Measurements from ENCODE around the gene KRT7.
"Not testable (repeated sequence)": the region's sequence is repeated elsewhere in the genome, so short reads cannot be mapped to it uniquely, and the experiment has no call there.

The KRT7 gene

GRCh38 chr12:52233462-52234207 lies 592 bp downstream of the KRT7 start:
- Histone ChIP-seq H3K4me1 (ENCODE audit: control insufficient read depth, insufficient read depth, low read length, unreplicated experiment) (peaks cover 74% of the 10 kb centered on the region), H3K27me3 (ENCODE audit: insufficient read depth, low read length) (no peaks in the 10 kb centered on the region), H2AFZ (ENCODE audit: low read length, unreplicated experiment) (no peak overlapping the region), H3K36me3 (ENCODE audit: insufficient read depth, low read length) (no peaks in the 10 kb centered on the region), H3K79me2 (ENCODE audit: control insufficient read depth, insufficient read depth, low read length, unreplicated experiment) (no peaks in the 10 kb centered on the region), H3K27ac (ENCODE audit: low read depth, low read length) (peak overlapping the region; percentile 95; the same call in 1 of the 2 replicates), H3K4me3 (ENCODE audit: low read depth, low read length) (peak overlapping the region; percentile 63)

GRCh38 chr12:52234223-52234810 lies 1.3 kb downstream of the KRT7 start:
- H3K27ac ChIP-seq (ENCODE audit: low read depth, low read length): peak overlapping the region; percentile 95; the same call in 1 of the 2 replicates
- H3K27me3 ChIP-seq (ENCODE audit: insufficient read depth, low read length): no peaks in the 10 kb centered on the region
- H3K79me2 ChIP-seq (ENCODE audit: control insufficient read depth, insufficient read depth, low read length, unreplicated experiment): no peaks in the 10 kb centered on the region
- H3K36me3 ChIP-seq (ENCODE audit: insufficient read depth, low read length): no peaks in the 10 kb centered on the region
- no peak overlapping the region for H2AFZ ChIP-seq (ENCODE audit: low read length, unreplicated experiment)
- H3K4me1 ChIP-seq (ENCODE audit: control insufficient read depth, insufficient read depth, low read length, unreplicated experiment): peaks cover 74% of the 10 kb centered on the region
- H3K4me3 ChIP-seq (ENCODE audit: low read depth, low read length): peak overlapping the region; percentile 63

- H3K4me3 ChIP-seq (ENCODE audit: low read depth, low read length): peak overlapping the region; percentile 41; the same call in 1 of the 2 replicates
- no peaks in the 10 kb centered on the region for H3K36me3 ChIP-seq (ENCODE audit: insufficient read depth, low read length)
- peaks cover 70% of the 10 kb centered on the region for H3K4me1 ChIP-seq (ENCODE audit: control insufficient read depth, insufficient read depth, low read length, unreplicated experiment)
- H3K27me3 ChIP-seq (ENCODE audit: insufficient read depth, low read length): no peaks in the 10 kb centered on the region
- no peaks in the 10 kb centered on the region for H3K79me2 ChIP-seq (ENCODE audit: control insufficient read depth, insufficient read depth, low read length, unreplicated experiment)
- no peak overlapping the region for H2AFZ ChIP-seq (ENCODE audit: low read length, unreplicated experiment)
- peak overlapping the region; percentile 95 for H3K27ac ChIP-seq (ENCODE audit: low read depth, low read length)
These were observed 2.1 kb downstream of the KRT7 start for GRCh38 chr12:52235001-52235764.

- H3K36me3 ChIP-seq (ENCODE audit: insufficient read depth, low read length): no peaks in the 10 kb centered on the region
- H2AFZ ChIP-seq (ENCODE audit: low read length, unreplicated experiment): no peak overlapping the region
- peaks cover 64% of the 10 kb centered on the region for H3K4me1 ChIP-seq (ENCODE audit: control insufficient read depth, insufficient read depth, low read length, unreplicated experiment)
- no peaks in the 10 kb centered on the region for H3K79me2 ChIP-seq (ENCODE audit: control insufficient read depth, insufficient read depth, low read length, unreplicated experiment)
- H3K27me3 ChIP-seq (ENCODE audit: insufficient read depth, low read length): no peaks in the 10 kb centered on the region
- no peak overlapping the region for H3K4me3 ChIP-seq (ENCODE audit: low read depth, low read length)
- H3K27ac ChIP-seq (ENCODE audit: low read depth, low read length): peak overlapping the region; percentile 58
These were observed 2.8 kb downstream of the KRT7 start for GRCh38 chr12:52235822-52236361.

GRCh38 chr12:52236386-52237050 lies 3.5 kb downstream of the KRT7 start:
- H3K4me1 ChIP-seq (ENCODE audit: control insufficient read depth, insufficient read depth, low read length, unreplicated experiment): peaks cover 63% of the 10 kb centered on the region
- H3K79me2 ChIP-seq (ENCODE audit: control insufficient read depth, insufficient read depth, low read length, unreplicated experiment): no peaks in the 10 kb centered on the region

GRCh38 chr12:52238207-52238840 lies 5.3 kb downstream of the KRT7 start:
- H2AFZ ChIP-seq (ENCODE audit: low read length, unreplicated experiment): no peak overlapping the region
- H3K27ac ChIP-seq (ENCODE audit: low read depth, low read length): peak overlapping the region; percentile 43
- H3K36me3 ChIP-seq (ENCODE audit: insufficient read depth, low read length): no peaks in the 10 kb centered on the region
- no peaks in the 10 kb centered on the region for H3K79me2 ChIP-seq (ENCODE audit: control insufficient read depth, insufficient read depth, low read length, unreplicated experiment)
- H3K4me3 ChIP-seq (ENCODE audit: low read depth, low read length): no peak overlapping the region
- H3K27me3 ChIP-seq (ENCODE audit: insufficient read depth, low read length): no peaks in the 10 kb centered on the region
- peaks cover 65% of the 10 kb centered on the region for H3K4me1 ChIP-seq (ENCODE audit: control insufficient read depth, insufficient read depth, low read length, unreplicated experiment)

More at GRCh38 chr12:52236386-52237050, 3.5 kb downstream of the KRT7 start:
- no peaks in the 10 kb centered on the region for H3K27me3 ChIP-seq (ENCODE audit: insufficient read depth, low read length)
- no peak overlapping the region for H3K27ac ChIP-seq (ENCODE audit: low read depth, low read length)
- no peak overlapping the region for H2AFZ ChIP-seq (ENCODE audit: low read length, unreplicated experiment)
- H3K4me3 ChIP-seq (ENCODE audit: low read depth, low read length): no peak overlapping the region
- H3K36me3 ChIP-seq (ENCODE audit: insufficient read depth, low read length): no peaks in the 10 kb centered on the region

GRCh38 chr12:52238916-52239646 lies 6.0 kb downstream of the KRT7 start:
- Histone ChIP-seq H3K4me3 (ENCODE audit: low read depth, low read length) (no peak overlapping the region), H3K4me1 (ENCODE audit: control insufficient read depth, insufficient read depth, low read length, unreplicated experiment) (peaks cover 72% of the 10 kb centered on the region), H3K27me3 (ENCODE audit: insufficient read depth, low read length) (no peaks in the 10 kb centered on the region), H3K27ac (ENCODE audit: low read depth, low read length) (no peak overlapping the region), H3K79me2 (ENCODE audit: control insufficient read depth, insufficient read depth, low read length, unreplicated experiment) (no peaks in the 10 kb centered on the region), H3K36me3 (ENCODE audit: insufficient read depth, low read length) (no peaks in the 10 kb centered on the region), H2AFZ (ENCODE audit: low read length, unreplicated experiment) (no peak overlapping the region)

GRCh38 chr12:52239767-52240166 lies 6.7 kb downstream of the KRT7 start:
- H3K27ac ChIP-seq (ENCODE audit: low read depth, low read length): no peak overlapping the region; the same call in 1 of the 2 replicates
- H3K4me3 ChIP-seq (ENCODE audit: low read depth, low read length): no peak overlapping the region
- H3K36me3 ChIP-seq (ENCODE audit: insufficient read depth, low read length): no peaks in the 10 kb centered on the region
- no peaks in the 10 kb centered on the region for H3K79me2 ChIP-seq (ENCODE audit: control insufficient read depth, insufficient read depth, low read length, unreplicated experiment)
- H2AFZ ChIP-seq (ENCODE audit: low read length, unreplicated experiment): no peak overlapping the region
- H3K27me3 ChIP-seq (ENCODE audit: insufficient read depth, low read length): no peaks in the 10 kb centered on the region
- H3K4me1 ChIP-seq (ENCODE audit: control insufficient read depth, insufficient read depth, low read length, unreplicated experiment): peaks cover 73% of the 10 kb centered on the region

- H3K4me1 ChIP-seq (ENCODE audit: control insufficient read depth, insufficient read depth, low read length, unreplicated experiment): peaks cover 73% of the 10 kb centered on the region
These were observed 7.2 kb downstream of the KRT7 start for GRCh38 chr12:52240247-52240646.

More at GRCh38 chr12:52240247-52240646, 7.2 kb downstream of the KRT7 start:
- H2AFZ ChIP-seq (ENCODE audit: low read length, unreplicated experiment); H3K79me2 ChIP-seq (ENCODE audit: control insufficient read depth, insufficient read depth, low read length, unreplicated experiment); H3K4me3 ChIP-seq (ENCODE audit: low read depth, low read length); H3K27me3 ChIP-seq (ENCODE audit: insufficient read depth, low read length); H3K27ac ChIP-seq (ENCODE audit: low read depth, low read length); H3K36me3 ChIP-seq (ENCODE audit: insufficient read depth, low read length): not testable (repeated sequence)
